ENCODE measurements around the gene PALD1. TPM values are rescaled to one million over a fixed set of nuclear protein-coding genes. Genes with fewer than 3 reads are reported as not detected.

PALD1 gene
- total RNA-seq, 2 donors from 2014 or later = 4.9 to 11.7 TPM

- no peak for DNase-seq
- Histone ChIP-seq H3K4me1 (peaks cover 33% of the 10 kb centered on the region), H3K4me3 (no peak overlapping the region), H3K36me3 (replicated peaks in 1 of 2; ENCODE audit: insufficient read depth in 1 of 2, low read depth in 2 of 2) (no peaks in the 10 kb centered on the region), H3K27ac (no peak overlapping the region), H3K27me3 (no peaks in the 10 kb centered on the region), H3K9me3 (no peaks in the 10 kb centered on the region)
- TF ChIP-seq POLR2A (IDR thresholded peaks at IDR 0.05) (no peak), CTCF (IDR thresholded peaks at IDR 0.05) (no peak)
- 71 to 83% methylated on average over 7 of the region's 7 CpGs for WGBS, 2 donors
- no peak for ATAC-seq
- intact Hi-C loops (cut with DNase I) = no loop called here
These were observed 31.2 kb downstream of the PALD1 start for GRCh38 chr10:70509757-70510147.

- H3K27ac ChIP-seq = peak overlapping the region in 1 of 4 donors; percentile 18
- ATAC-seq (no peak), DNase-seq (no peak)
- H3K36me3 ChIP-seq (replicated peaks in 1 of 2; ENCODE audit: insufficient read depth in 1 of 2, low read depth in 2 of 2) = no peaks in the 10 kb centered on the region
- TF ChIP-seq CTCF (IDR thresholded peaks at IDR 0.05) (no peak), POLR2A (IDR thresholded peaks at IDR 0.05) (no peak)
- H3K4me1 ChIP-seq = peaks cover 35% of the 10 kb centered on the region
- no peaks in the 10 kb centered on the region for H3K27me3 ChIP-seq
- no peak overlapping the region for H3K4me3 ChIP-seq
- intact Hi-C loops (cut with DNase I) = no loop called here
- 74 to 81% methylated on average over 4 of the region's 4 CpGs for WGBS, 2 donors
- no peaks in the 10 kb centered on the region for H3K9me3 ChIP-seq
These were observed 31.9 kb downstream of the PALD1 start for GRCh38 chr10:70510453-70510852.

GRCh38 chr10:70510904-70511303 lies 32.3 kb downstream of the PALD1 start:
- Histone ChIP-seq H3K27me3 (no peaks in the 10 kb centered on the region), H3K4me3 (no peak overlapping the region), H3K4me1 (peaks cover 35% of the 10 kb centered on the region), H3K36me3 (replicated peaks in 1 of 2; ENCODE audit: insufficient read depth in 1 of 2, low read depth in 2 of 2) (no peaks in the 10 kb centered on the region), H3K27ac (no peak overlapping the region), H3K9me3 (no peaks in the 10 kb centered on the region)
- ATAC-seq (no peak), DNase-seq (no peak)
- intact Hi-C loops (cut with DNase I) = no loop called here
- TF ChIP-seq POLR2A (IDR thresholded peaks at IDR 0.05) = no peak
- no peak for TF ChIP-seq CTCF (IDR thresholded peaks at IDR 0.05)
- 73 to 85% methylated on average over 6 of the region's 6 CpGs for WGBS, 2 donors

- no peak for DNase-seq
- H3K27me3 ChIP-seq = no peaks in the 10 kb centered on the region
- intact Hi-C loops (cut with DNase I) = no loop called here
- no peaks in the 10 kb centered on the region for H3K9me3 ChIP-seq
- no peaks in the 10 kb centered on the region for H3K36me3 ChIP-seq (replicated peaks in 1 of 2; ENCODE audit: insufficient read depth in 1 of 2, low read depth in 2 of 2)
- 71% methylated on average over 4 to 5 of the region's 5 CpGs for WGBS, 2 donors
- H3K4me1 ChIP-seq = peaks cover 35% of the 10 kb centered on the region
- no peak overlapping the region for H3K4me3 ChIP-seq
- no peak overlapping the region for H3K27ac ChIP-seq
- no peak for ATAC-seq
- no peak for TF ChIP-seq CTCF (IDR thresholded peaks at IDR 0.05)
- TF ChIP-seq POLR2A (IDR thresholded peaks at IDR 0.05) = no peak
These were observed 33.6 kb downstream of the PALD1 start for GRCh38 chr10:70512149-70512639.

GRCh38 chr10:70513848-70514309 lies 35.3 kb downstream of the PALD1 start:
- peak; percentile 77 for ATAC-seq

More at GRCh38 chr10:70513848-70514309, 35.3 kb downstream of the PALD1 start:
- Histone ChIP-seq H3K4me1 (peaks cover 33% of the 10 kb centered on the region), H3K4me3 (no peak overlapping the region), H3K27ac (peak overlapping the region in 3 of 4 donors; percentile 30 to 60 (median 47)), H3K36me3 (replicated peaks in 1 of 2; ENCODE audit: insufficient read depth in 1 of 2, low read depth in 2 of 2) (no peaks in the 10 kb centered on the region), H3K9me3 (no peaks in the 10 kb centered on the region), H3K27me3 (no peaks in the 10 kb centered on the region)
- DNase-seq = peak; percentile 27 to 57 (median 41)
- intact Hi-C loops (cut with DNase I) = no loop called here
- WGBS, 2 donors = 36 to 42% methylated on average over 9 to 14 of the region's 14 CpGs
- TF ChIP-seq CTCF (IDR thresholded peaks at IDR 0.05) = no peak
- no peak for TF ChIP-seq POLR2A (IDR thresholded peaks at IDR 0.05)

Measured in body of pancreas (tissue), 4 donors.